T-cell (primary cell): ENCODE measurements around the gene FZR1. TPM values are rescaled to one million over a fixed set of nuclear protein-coding genes. Genes with fewer than 3 reads are reported as not detected.

Experiments
- ATAC-seq, 4 experiments: fragments of 200-7000 bp in 3 of 4; fragments of 150-1000 bp in 1 of 4; cut with Tn5 transposase; replicated peaks in 1 of 4; 1 replicate in 3 of 4; 2 replicates in 1 of 4; pipeline ENCODE4 v1.10.0; 2021; ENCODE audit warnings: moderate library complexity in 3 of 4, mild to moderate bottlenecking in 2 of 4, moderate number of reproducible peaks in 1 of 4
- CTCF ChIA-PET, 2 donors: fragments of 300-600 bp; sonication (Branson Sonifier 250); formaldehyde crosslinking; loops; one replicate each; lab custom pipeline; 2022; ENCODE audit warnings: antibody characterized with exemption in 2 of 2; lab: Charles Lee
- POLR2A ChIA-PET, 2 donors: fragments of 300-600 bp; sonication (Branson Sonifier 250); formaldehyde crosslinking; loops; one replicate each; lab custom pipeline; 2022; ENCODE audit warnings: antibody characterized with exemption in 2 of 2; lab: Charles Lee
- DNase-seq, 35 experiments: peaks; one replicate each; pipeline versions ENCODE4 v3.0.0 to v3.0.0-alpha.2; 2013 to 2023
- H3K27ac ChIP-seq: one replicate; pipeline ENCODE4 v1.5.1; 2013; ENCODE audit warnings: low read length
- H3K27me3 ChIP-seq, 2 experiments: replicated peaks in 1 of 2; 1 replicate in 1 of 2; 2 replicates in 1 of 2; pipeline versions ENCODE4 v1.6.1 to v1.7.0; 2013; ENCODE audit warnings: low read length in 1 of 2, mixed read lengths in 1 of 2; ENCODE audit not compliant: control insufficient read depth in 2 of 2, insufficient read depth in 2 of 2; ENCODE audit errors: extremely low read depth in 1 of 2
- H3K36me3 ChIP-seq, 2 donors: 1 replicate in 1 of 2; 2 replicates in 1 of 2; pipeline versions ENCODE4 v1.6.1 to v1.7.0; 2013; ENCODE audit warnings: low read length in 1 of 2; ENCODE audit not compliant: control insufficient read depth in 2 of 2, insufficient read depth in 1 of 2; ENCODE audit errors: extremely low read depth in 1 of 2
- H3K4me1 ChIP-seq, 2 experiments: 1 replicate in 1 of 2; 2 replicates in 1 of 2; pipeline versions ENCODE4 v1.6.1 to v1.7.0; 2013; ENCODE audit warnings: low read length in 2 of 2, mixed read lengths in 1 of 2; ENCODE audit not compliant: insufficient read depth in 2 of 2, control insufficient read depth in 1 of 2; ENCODE audit errors: extremely low read depth in 1 of 2
- H3K4me3 ChIP-seq, 2 donors: 1 replicate in 1 of 2; 2 replicates in 1 of 2; pipeline versions ENCODE4 v1.5.1 to v1.7.0; 2013; ENCODE audit warnings: mild to moderate bottlenecking in 2 of 2, low read length in 1 of 2, moderate library complexity in 1 of 2; ENCODE audit not compliant: control insufficient read depth in 1 of 2; ENCODE audit errors: extremely low read depth in 1 of 2
- H3K9me3 ChIP-seq: 2 replicates; pipeline ENCODE4 v1.7.0; 2013
- H3K27ac Mint-ChIP-seq, 2 donors: one replicate each; pipeline ENCODE4 v1.8.0; 2020 to 2021; ENCODE audit warnings: mild to moderate bottlenecking in 2 of 2, mixed read lengths in 2 of 2
- H3K27me3 Mint-ChIP-seq, 2 donors: one replicate each; pipeline ENCODE4 v1.8.0; 2021 to 2022; ENCODE audit warnings: mixed read lengths in 2 of 2
- H3K36me3 Mint-ChIP-seq: one replicate; pipeline ENCODE4 v1.8.0; 2021; ENCODE audit warnings: mixed read lengths
- H3K4me1 Mint-ChIP-seq, 3 donors: one replicate each; pipeline ENCODE4 v1.8.0; 2020 to 2022; ENCODE audit warnings: mixed read lengths in 3 of 3, mild to moderate bottlenecking in 1 of 3
- H3K4me3 Mint-ChIP-seq, 3 donors: one replicate each; pipeline ENCODE4 v1.8.0; 2020 to 2022; ENCODE audit warnings: mild to moderate bottlenecking in 3 of 3, mixed read lengths in 3 of 3, moderate library complexity in 3 of 3
- H3K9me3 Mint-ChIP-seq, 3 donors: one replicate each; pipeline ENCODE4 v1.8.0; 2020 to 2022; ENCODE audit warnings: mixed read lengths in 3 of 3
- WGBS: methylation state at CpG from one replicate; pipeline ENCODE4 v1.1.5; 2013; ENCODE audit warnings: missing lambda C conversion rate; ENCODE audit not compliant: insufficient coverage; 5-methylcytosine and 5-hydroxymethylcytosine counted together
- total RNA-seq, 35 experiments: library from RNA in 6 of 35; stranded (reverse) in 6 of 35; fragments of 120-200 nt in 1 of 35; gene quantifications; one replicate each; pipeline versions ENCODE4 v1.2.1 to v1.2.4 and lab custom pipeline; 2013 to 2026

FZR1 gene
- total RNA-seq, 5 donors from 2014 or later (not counting 1 experiment from before 2014, with no cell fraction given): 74.0 to 85.6 (median 77.8) TPM

- 81% methylated on average over 10 of the region's 15 CpGs for WGBS
- Mint-ChIP-seq H3K4me3 (peak overlapping the region in 1 of 3 donors; percentile 19), H3K4me1 (peaks cover 8 to 22% (median 22%) of the 10 kb centered on the region in 3 donors), H3K9me3 (no peaks in the 10 kb centered on the region), H3K36me3 (peaks cover 16% of the 10 kb centered on the region), H3K27ac (peak overlapping the region in 1 of 2 donors; percentile 28), H3K27me3 (no peaks in the 10 kb centered on the region)
- DNase-seq: peak in 17 of 35 experiments; percentile 20 to 54 (median 38)
- no peaks in the 10 kb centered on the region for H3K27me3 ChIP-seq
- no peak overlapping the region for H3K4me3 ChIP-seq
- peak in 3 of 4 experiments; percentile 44 to 80 (median 51) for ATAC-seq
- ChIA-PET POLR2A (no interaction called here), CTCF (interaction anchor here in 1 of 2 donors (0.6 kb wide), 1 partner anchor 42 kb away, joined by 4 read pairs; no protein-coding TSS in a partner anchor)
- H3K9me3 ChIP-seq: no peaks in the 10 kb centered on the region
- peaks cover 18 to 33% of the 10 kb centered on the region in 2 donors for H3K36me3 ChIP-seq
- no peak overlapping the region for H3K27ac ChIP-seq
- H3K4me1 ChIP-seq: peaks cover 0 to 12% of the 10 kb centered on the region in 2 experiments
Observed at GRCh38 chr19:3494051-3494450, 12.1 kb upstream of the FZR1 start.

GRCh38 chr19:3494559-3494958 lies 11.6 kb upstream of the FZR1 start:
- H3K4me1 Mint-ChIP-seq: peaks cover 13 to 25% (median 25%) of the 10 kb centered on the region in 3 donors
- ATAC-seq (peak; percentile 32 to 87 (median 62)), DNase-seq (peak in 14 of 35 experiments; percentile 16 to 63 (median 33))
- H3K27ac Mint-ChIP-seq: peak overlapping the region; percentile 22 to 27
- no peaks in the 10 kb centered on the region for H3K27me3 Mint-ChIP-seq
- Histone ChIP-seq H3K4me1 (peaks cover 0 to 16% of the 10 kb centered on the region in 2 experiments), H3K9me3 (no peaks in the 10 kb centered on the region), H3K27me3 (no peaks in the 10 kb centered on the region), H3K36me3 (peaks cover 18 to 33% of the 10 kb centered on the region in 2 donors), H3K27ac (no peak overlapping the region), H3K4me3 (no peak overlapping the region)
- ChIA-PET CTCF (interaction anchor here in 1 of 2 donors (0.6 kb wide), 1 partner anchor 43 kb away, joined by 4 read pairs; no protein-coding TSS in a partner anchor), POLR2A (no interaction called here)
- H3K4me3 Mint-ChIP-seq: peak overlapping the region in 1 of 3 donors; percentile 19
- no peaks in the 10 kb centered on the region for H3K9me3 Mint-ChIP-seq
- WGBS: 55% methylated on average over 18 of the region's 18 CpGs
- peaks cover 16% of the 10 kb centered on the region for H3K36me3 Mint-ChIP-seq

- POLR2A ChIA-PET: no interaction called here
- Histone ChIP-seq H3K4me3 (no peak overlapping the region), H3K9me3 (no peaks in the 10 kb centered on the region), H3K4me1 (peaks cover 6 to 32% of the 10 kb centered on the region in 2 experiments), H3K36me3 (peaks cover 18 to 31% of the 10 kb centered on the region in 2 donors), H3K27me3 (no peaks in the 10 kb centered on the region), H3K27ac (no peak overlapping the region)
- H3K4me3 Mint-ChIP-seq: no peak overlapping the region
- ATAC-seq (no peak), DNase-seq (no peak)
- CTCF ChIA-PET: no interaction called here
- H3K27me3 Mint-ChIP-seq: no peaks in the 10 kb centered on the region
- H3K4me1 Mint-ChIP-seq: peaks cover 22 to 38% (median 36%) of the 10 kb centered on the region in 3 donors
- 97% methylated on average over 31 of the region's 32 CpGs for WGBS
- peaks cover 16% of the 10 kb centered on the region for H3K36me3 Mint-ChIP-seq
- H3K27ac Mint-ChIP-seq: no peak overlapping the region
- H3K9me3 Mint-ChIP-seq: no peaks in the 10 kb centered on the region
Observed at GRCh38 chr19:3496392-3497273, 9.5 kb upstream of the FZR1 start.

- 100% methylated on average over 2 of the region's 5 CpGs for WGBS
- DNase-seq (no peak), ATAC-seq (no peak)
- POLR2A ChIA-PET: interaction anchor here in 1 of 2 donors (0.6 kb wide), 1 partner anchor 1418 kb away, joined by 4 read pairs; no protein-coding TSS in a partner anchor
- H3K9me3 ChIP-seq: no peaks in the 10 kb centered on the region
- peaks cover 13 to 20% of the 10 kb centered on the region in 2 donors for H3K36me3 ChIP-seq
- Mint-ChIP-seq H3K27ac (no peak overlapping the region), H3K4me1 (peaks cover 22 to 38% (median 36%) of the 10 kb centered on the region in 3 donors), H3K36me3 (peaks cover 13% of the 10 kb centered on the region), H3K4me3 (no peak overlapping the region), H3K9me3 (no peaks in the 10 kb centered on the region), H3K27me3 (no peaks in the 10 kb centered on the region)
- CTCF ChIA-PET: no interaction called here
- H3K27me3 ChIP-seq: no peaks in the 10 kb centered on the region
- H3K27ac ChIP-seq: no peak overlapping the region
- no peak overlapping the region for H3K4me3 ChIP-seq
- H3K4me1 ChIP-seq: peaks cover 6 to 32% of the 10 kb centered on the region in 2 experiments
Observed at GRCh38 chr19:3497757-3498520, 8.2 kb upstream of the FZR1 start.

- CTCF ChIA-PET: interaction anchor here in 1 of 2 donors (0.7 kb wide), 1 partner anchor 27 kb away, joined by 3 read pairs; no protein-coding TSS in a partner anchor
- Mint-ChIP-seq H3K4me1 (peaks cover 26 to 38% (median 33%) of the 10 kb centered on the region in 3 donors), H3K36me3 (peaks cover 9% of the 10 kb centered on the region), H3K27me3 (no peaks in the 10 kb centered on the region), H3K27ac (peak overlapping the region; percentile 99), H3K9me3 (no peaks in the 10 kb centered on the region), H3K4me3 (peak overlapping the region; percentile 91 to 96 (median 91))
- no peaks in the 10 kb centered on the region for H3K27me3 ChIP-seq
- DNase-seq (no peak), ATAC-seq (peak in 3 of 4 experiments; percentile 1 to 11 (median 4))
- POLR2A ChIA-PET: interaction anchor here in 1 of 2 donors (0.6 kb wide), 1 partner anchor 263 kb away, joined by 10 read pairs; no protein-coding TSS in a partner anchor
- H3K4me3 ChIP-seq: peak overlapping the region; percentile 65 to 95
- H3K9me3 ChIP-seq: no peaks in the 10 kb centered on the region
- WGBS: 8% methylated on average over 12 of the region's 18 CpGs
- peak overlapping the region; percentile 97 for H3K27ac ChIP-seq
- peaks cover 6 to 23% of the 10 kb centered on the region in 2 experiments for H3K4me1 ChIP-seq
- peaks cover 12 to 13% of the 10 kb centered on the region in 2 donors for H3K36me3 ChIP-seq
Observed at GRCh38 chr19:3499738-3500428, 6.2 kb upstream of the FZR1 start.
